GM23338 (cell line): ENCODE results near the gene DCAF11. TPM values are rescaled to one million over a fixed set of nuclear protein-coding genes. Genes with fewer than 3 reads are reported as not detected.

Experiments used
- ATAC-seq: fragments of 200-7000 bp; cut with Tn5 transposase; 3 replicates; pipeline ENCODE4 v1.9.1; 2020
- DNase-seq: peaks from one replicate; pipeline ENCODE4 v3.0.0-alpha.2; 2015; ENCODE audit warnings: low spot score
- H2AFZ ChIP-seq: fragments of 200-600 bp; sonication (generic); 2 replicates; pipeline ENCODE4 v1.8.0; 2016; ENCODE audit warnings: antibody characterized with exemption, mild to moderate bottlenecking, moderate library complexity
- H3F3A ChIP-seq: fragments of 200-600 bp; sonication (generic); replicated peaks from 2 replicates; pipeline ENCODE4 v1.8.0; 2017; ENCODE audit warnings: antibody characterized with exemption, mixed run types, low read depth
- H3K27ac ChIP-seq: fragments of 200-600 bp; sonication (generic); 2 replicates; pipeline ENCODE4 v1.6.1; 2016; ENCODE audit warnings: low read depth
- H3K27me3 ChIP-seq: fragments of 200-600 bp; sonication (generic); 2 replicates; pipeline ENCODE4 v1.8.0; 2016; ENCODE audit warnings: mild to moderate bottlenecking, mixed run types, moderate library complexity; ENCODE audit not compliant: insufficient read depth
- H3K36me3 ChIP-seq: fragments of 200-600 bp; sonication (generic); 2 replicates; pipeline ENCODE4 v1.8.0; 2016; ENCODE audit warnings: mild to moderate bottlenecking; ENCODE audit not compliant: insufficient read depth
- H3K4me1 ChIP-seq: fragments of 200-600 bp; sonication (generic); 2 replicates; pipeline ENCODE4 v1.8.0; 2016; ENCODE audit warnings: mild to moderate bottlenecking, moderate library complexity; ENCODE audit not compliant: insufficient read depth
- H3K4me2 ChIP-seq: fragments of 200-600 bp; sonication (generic); 2 replicates; pipeline ENCODE4 v1.7.1; 2017; ENCODE audit warnings: mixed run types
- H3K4me3 ChIP-seq: fragments of 200-600 bp; sonication (generic); 2 replicates; pipeline ENCODE4 v1.6.1; 2016; ENCODE audit warnings: mixed run types
- H3K79me2 ChIP-seq: fragments of 200-600 bp; sonication (generic); replicated peaks from 2 replicates; pipeline ENCODE4 v1.8.0; 2017; ENCODE audit warnings: mild to moderate bottlenecking; ENCODE audit not compliant: insufficient read depth
- H3K9me2 ChIP-seq: fragments of 200-600 bp; sonication (generic); 2 replicates; pipeline ENCODE4 v1.8.0; 2017; ENCODE audit not compliant: insufficient read depth
- H4K20me1 ChIP-seq: fragments of 200-600 bp; sonication (generic); replicated peaks from 2 replicates; pipeline ENCODE4 v1.8.0; 2017; ENCODE audit warnings: mild to moderate bottlenecking; ENCODE audit not compliant: insufficient read depth
- H3K27ac Mint-ChIP-seq: 2 replicates; pipeline ENCODE4 v1.8.0; 2020; ENCODE audit warnings: inconsistent platforms, mild to moderate bottlenecking, moderate library complexity, mixed read lengths
- H3K27me3 Mint-ChIP-seq: 3 replicates; pipeline ENCODE4 v1.8.0; 2022; ENCODE audit warnings: low read depth, mild to moderate bottlenecking, moderate library complexity, mixed read lengths, inconsistent platforms; ENCODE audit not compliant: insufficient read depth, poor library complexity
- H3K36me3 Mint-ChIP-seq: 3 replicates; pipeline ENCODE4 v1.8.0; 2021; ENCODE audit warnings: low read depth, mild to moderate bottlenecking, inconsistent platforms, moderate library complexity, mixed read lengths
- H3K4me1 Mint-ChIP-seq: 3 replicates; pipeline ENCODE4 v1.8.0; 2020; ENCODE audit warnings: mild to moderate bottlenecking, inconsistent platforms, mixed read lengths
- H3K4me3 Mint-ChIP-seq: 3 replicates; pipeline ENCODE4 v1.8.0; 2021; ENCODE audit warnings: moderate library complexity, mild to moderate bottlenecking, inconsistent platforms, mixed read lengths
- H3K9me3 Mint-ChIP-seq: 3 replicates; pipeline ENCODE4 v1.8.0; 2020; ENCODE audit warnings: moderate library complexity, mild to moderate bottlenecking, inconsistent platforms, mixed read lengths
- CREB1 ChIP-seq: fragments of 250-450 bp; sonication (Bioruptor Pico); IDR thresholded peaks from 2 replicates; pipeline ENCODE4 v1.5.0; 2020; ENCODE audit warnings: low read depth, mild to moderate bottlenecking, moderate library complexity
- ETS1 ChIP-seq: IDR thresholded peaks from 2 replicates; pipeline ENCODE4 v1.6.1; 2016; ENCODE audit warnings: antibody characterized with exemption
- EZH2 ChIP-seq: fragments of 200-600 bp; sonication (generic); IDR thresholded peaks from one replicate; pipeline ENCODE4 v1.8.0; 2017; ENCODE audit warnings: antibody characterized with exemption, mild to moderate bottlenecking, low read depth; ENCODE audit not compliant: unreplicated experiment
- EZH2phosphoT487 ChIP-seq: fragments of 200-600 bp; sonication (generic); IDR thresholded peaks from one replicate; pipeline ENCODE4 v1.8.1; 2018; ENCODE audit warnings: antibody characterized with exemption; ENCODE audit not compliant: unreplicated experiment
- JUNB ChIP-seq: IDR thresholded peaks from one replicate; pipeline ENCODE4 v1.6.1; 2016; ENCODE audit warnings: antibody characterized with exemption; ENCODE audit not compliant: unreplicated experiment
- NANOG ChIP-seq: IDR thresholded peaks from 2 replicates; pipeline ENCODE4 v1.6.1; 2016; ENCODE audit warnings: antibody characterized with exemption, borderline replicate concordance
- POLR2AphosphoS5 ChIP-seq: IDR thresholded peaks from 2 replicates; pipeline ENCODE4 v1.6.1; 2016; ENCODE audit warnings: antibody characterized with exemption, low read depth
- STAT1 ChIP-seq: IDR thresholded peaks from one replicate; pipeline ENCODE4 v1.6.1; 2016; ENCODE audit warnings: antibody characterized with exemption; ENCODE audit not compliant: unreplicated experiment
- ZNF114 ChIP-seq: fragments of 250-450 bp; sonication (Bioruptor Pico); IDR thresholded peaks from 2 replicates; pipeline ENCODE4 v1.5.0; 2020; ENCODE audit warnings: mild to moderate bottlenecking, moderate library complexity
- ZNF331 ChIP-seq: fragments of 250-450 bp; sonication (Bioruptor Pico); IDR thresholded peaks from 2 replicates; pipeline ENCODE4 v1.5.0; 2020; ENCODE audit warnings: low read depth, mild to moderate bottlenecking, moderate library complexity
- polyA plus RNA-seq: library from polyadenylated mRNA; unstranded; fragments of >200 nt; fragmentation: Nextera tagmentation; extraction: Ambion mirVana; gene quantifications from 2 replicates; pipeline ENCODE4 v1.2.1, GENCODE V29; 2016
- total RNA-seq: library from RNA; depleted of rRNA; stranded (reverse); fragments of >200 nt; shearing (Covaris generic); gene quantifications from 2 replicates; pipeline ENCODE4 v1.2.3, GENCODE V29; 2014
- TF ChIP-seq, protein P1 (sequence below), 2 experiments: fragments of 200-600 bp in 1 of 2; sonication (generic) in 1 of 2; conservative IDR thresholded peaks; 2 replicates each; pipeline versions ENCODE4 v1.5.1 to v1.6.1; 2016 to 2017; ENCODE audit warnings: antibody characterized with exemption in 2 of 2, low read depth in 2 of 2, mild to moderate bottlenecking in 2 of 2, moderate library complexity in 1 of 2
- TF ChIP-seq, protein P2 (sequence below): IDR thresholded peaks from one replicate; pipeline ENCODE4 v1.6.1; 2018; ENCODE audit warnings: antibody characterized with exemption; ENCODE audit not compliant: unreplicated experiment

DCAF11 gene
- total and polyA plus RNA-seq, 2 experiments from 2014 or later = 18.6 to 93.2 TPM

- TF ChIP-seq, protein P1, sequence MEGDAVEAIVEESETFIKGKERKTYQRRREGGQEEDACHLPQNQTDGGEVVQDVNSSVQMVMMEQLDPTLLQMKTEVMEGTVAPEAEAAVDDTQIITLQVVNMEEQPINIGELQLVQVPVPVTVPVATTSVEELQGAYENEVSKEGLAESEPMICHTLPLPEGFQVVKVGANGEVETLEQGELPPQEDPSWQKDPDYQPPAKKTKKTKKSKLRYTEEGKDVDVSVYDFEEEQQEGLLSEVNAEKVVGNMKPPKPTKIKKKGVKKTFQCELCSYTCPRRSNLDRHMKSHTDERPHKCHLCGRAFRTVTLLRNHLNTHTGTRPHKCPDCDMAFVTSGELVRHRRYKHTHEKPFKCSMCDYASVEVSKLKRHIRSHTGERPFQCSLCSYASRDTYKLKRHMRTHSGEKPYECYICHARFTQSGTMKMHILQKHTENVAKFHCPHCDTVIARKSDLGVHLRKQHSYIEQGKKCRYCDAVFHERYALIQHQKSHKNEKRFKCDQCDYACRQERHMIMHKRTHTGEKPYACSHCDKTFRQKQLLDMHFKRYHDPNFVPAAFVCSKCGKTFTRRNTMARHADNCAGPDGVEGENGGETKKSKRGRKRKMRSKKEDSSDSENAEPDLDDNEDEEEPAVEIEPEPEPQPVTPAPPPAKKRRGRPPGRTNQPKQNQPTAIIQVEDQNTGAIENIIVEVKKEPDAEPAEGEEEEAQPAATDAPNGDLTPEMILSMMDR (conservative IDR thresholded peaks at IDR 0.05; ENCODE audit: low read depth in 2 of 2) = no peak
- TF ChIP-seq ZNF114 (CRISPR knock-in tag) (no peak), POLR2AphosphoS5 (no peak), NANOG (no peak)
These were observed 34.9 kb downstream of the DCAF11 start (continued) for GRCh38 chr14:24149302-24149969.

GRCh38 chr14:24150061-24150460, 35.5 kb downstream of the DCAF11 start:
- TF ChIP-seq, protein P1 (conservative IDR thresholded peaks at IDR 0.05; ENCODE audit: low read depth in 2 of 2) = no peak
- no peak for TF ChIP-seq POLR2AphosphoS5
- no peak for TF ChIP-seq STAT1
- TF ChIP-seq EZH2 = no peak
- TF ChIP-seq, protein P2, sequence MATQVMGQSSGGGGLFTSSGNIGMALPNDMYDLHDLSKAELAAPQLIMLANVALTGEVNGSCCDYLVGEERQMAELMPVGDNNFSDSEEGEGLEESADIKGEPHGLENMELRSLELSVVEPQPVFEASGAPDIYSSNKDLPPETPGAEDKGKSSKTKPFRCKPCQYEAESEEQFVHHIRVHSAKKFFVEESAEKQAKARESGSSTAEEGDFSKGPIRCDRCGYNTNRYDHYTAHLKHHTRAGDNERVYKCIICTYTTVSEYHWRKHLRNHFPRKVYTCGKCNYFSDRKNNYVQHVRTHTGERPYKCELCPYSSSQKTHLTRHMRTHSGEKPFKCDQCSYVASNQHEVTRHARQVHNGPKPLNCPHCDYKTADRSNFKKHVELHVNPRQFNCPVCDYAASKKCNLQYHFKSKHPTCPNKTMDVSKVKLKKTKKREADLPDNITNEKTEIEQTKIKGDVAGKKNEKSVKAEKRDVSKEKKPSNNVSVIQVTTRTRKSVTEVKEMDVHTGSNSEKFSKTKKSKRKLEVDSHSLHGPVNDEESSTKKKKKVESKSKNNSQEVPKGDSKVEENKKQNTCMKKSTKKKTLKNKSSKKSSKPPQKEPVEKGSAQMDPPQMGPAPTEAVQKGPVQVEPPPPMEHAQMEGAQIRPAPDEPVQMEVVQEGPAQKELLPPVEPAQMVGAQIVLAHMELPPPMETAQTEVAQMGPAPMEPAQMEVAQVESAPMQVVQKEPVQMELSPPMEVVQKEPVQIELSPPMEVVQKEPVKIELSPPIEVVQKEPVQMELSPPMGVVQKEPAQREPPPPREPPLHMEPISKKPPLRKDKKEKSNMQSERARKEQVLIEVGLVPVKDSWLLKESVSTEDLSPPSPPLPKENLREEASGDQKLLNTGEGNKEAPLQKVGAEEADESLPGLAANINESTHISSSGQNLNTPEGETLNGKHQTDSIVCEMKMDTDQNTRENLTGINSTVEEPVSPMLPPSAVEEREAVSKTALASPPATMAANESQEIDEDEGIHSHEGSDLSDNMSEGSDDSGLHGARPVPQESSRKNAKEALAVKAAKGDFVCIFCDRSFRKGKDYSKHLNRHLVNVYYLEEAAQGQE = no peak
- no peak for TF ChIP-seq CREB1 (CRISPR knock-in tag)
- TF ChIP-seq JUNB = no peak
- no peak for TF ChIP-seq ETS1
- TF ChIP-seq ZNF331 (CRISPR knock-in tag) = no peak
- TF ChIP-seq EZH2phosphoT487 = no peak
- TF ChIP-seq NANOG = no peak
- TF ChIP-seq ZNF114 (CRISPR knock-in tag) = no peak
- no peaks in the 10 kb centered on the region for H3F3A ChIP-seq
- H3K4me3 ChIP-seq = no peak overlapping the region
- peaks cover 21% of the 10 kb centered on the region for H3K4me1 Mint-ChIP-seq
- H3K9me2 ChIP-seq = no peaks in the 10 kb centered on the region
- no peaks in the 10 kb centered on the region; the same call in 2 of the 3 replicates for H3K9me3 Mint-ChIP-seq
- DNase-seq (no peak), ATAC-seq (no peak)
- H3K27ac Mint-ChIP-seq = no peak overlapping the region
- H3K27ac ChIP-seq = no peak overlapping the region
- H4K20me1 ChIP-seq = peaks cover 7% of the 10 kb centered on the region; the same call in 1 of the 2 replicates
- H3K36me3 Mint-ChIP-seq = peaks cover 64% of the 10 kb centered on the region
- no peak overlapping the region for H2AFZ ChIP-seq
- H3K4me1 ChIP-seq = peaks cover 12% of the 10 kb centered on the region
- peaks cover 32% of the 10 kb centered on the region for H3K79me2 ChIP-seq
- H3K36me3 ChIP-seq = peaks cover 28% of the 10 kb centered on the region
- no peaks in the 10 kb centered on the region for H3K27me3 ChIP-seq
- peaks cover 11% of the 10 kb centered on the region for H3K27me3 Mint-ChIP-seq
- H3K4me2 ChIP-seq = no peak overlapping the region
- no peak overlapping the region for H3K4me3 Mint-ChIP-seq
